ENCODE measurements around the gene PRPF39. TPM values are rescaled to one million over a fixed set of nuclear protein-coding genes. Genes with fewer than 3 reads are reported as not detected.

PRPF39 gene
- total and polyA plus RNA-seq, 2 of the 13 experiments (the other 11 are each of a cell fraction or from before 2014, with no cell fraction given), result 44.2 to 65.0 TPM

DNA sequence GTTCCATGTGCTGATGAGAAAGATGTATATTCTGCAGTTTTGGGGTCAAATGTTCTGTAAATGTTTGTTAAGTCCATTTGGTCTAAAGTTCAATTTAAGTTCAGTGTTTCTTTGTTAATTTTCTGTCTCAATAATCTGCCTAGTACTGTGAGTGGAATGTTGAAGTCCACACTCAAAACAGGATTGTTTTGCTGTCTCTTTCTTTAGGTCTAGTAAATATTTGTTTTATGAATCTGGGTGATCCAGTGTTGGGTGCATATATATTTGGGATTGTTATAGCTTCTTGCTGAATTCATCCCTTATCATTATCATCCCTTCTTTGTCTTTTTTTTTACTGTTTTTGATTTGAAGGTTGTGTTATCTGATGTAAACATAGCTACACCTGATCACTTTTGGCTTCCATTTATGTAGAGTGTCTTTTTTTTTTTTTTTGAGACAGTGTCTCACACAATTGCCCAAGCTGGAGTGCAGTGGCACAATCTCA, 26.0 kb upstream of the PRPF39 start (continued):
- TF ChIP-seq, protein P1, sequence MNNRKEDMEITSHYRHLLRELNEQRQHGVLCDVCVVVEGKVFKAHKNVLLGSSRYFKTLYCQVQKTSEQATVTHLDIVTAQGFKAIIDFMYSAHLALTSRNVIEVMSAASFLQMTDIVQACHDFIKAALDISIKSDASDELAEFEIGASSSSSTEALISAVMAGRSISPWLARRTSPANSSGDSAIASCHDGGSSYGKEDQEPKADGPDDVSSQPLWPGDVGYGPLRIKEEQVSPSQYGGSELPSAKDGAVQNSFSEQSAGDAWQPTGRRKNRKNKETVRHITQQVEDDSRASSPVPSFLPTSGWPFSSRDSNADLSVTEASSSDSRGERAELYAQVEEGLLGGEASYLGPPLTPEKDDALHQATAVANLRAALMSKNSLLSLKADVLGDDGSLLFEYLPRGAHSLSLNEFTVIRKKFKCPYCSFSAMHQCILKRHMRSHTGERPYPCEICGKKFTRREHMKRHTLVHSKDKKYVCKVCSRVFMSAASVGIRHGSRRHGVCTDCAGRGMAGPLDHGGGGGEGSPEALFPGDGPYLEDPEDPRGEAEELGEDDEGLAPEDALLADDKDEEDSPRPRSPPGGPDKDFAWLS (CRISPR knock-in tag; IDR thresholded peaks at IDR 0.05; ENCODE audit: borderline replicate concordance), result no peak
- TF ChIP-seq, protein P2, sequence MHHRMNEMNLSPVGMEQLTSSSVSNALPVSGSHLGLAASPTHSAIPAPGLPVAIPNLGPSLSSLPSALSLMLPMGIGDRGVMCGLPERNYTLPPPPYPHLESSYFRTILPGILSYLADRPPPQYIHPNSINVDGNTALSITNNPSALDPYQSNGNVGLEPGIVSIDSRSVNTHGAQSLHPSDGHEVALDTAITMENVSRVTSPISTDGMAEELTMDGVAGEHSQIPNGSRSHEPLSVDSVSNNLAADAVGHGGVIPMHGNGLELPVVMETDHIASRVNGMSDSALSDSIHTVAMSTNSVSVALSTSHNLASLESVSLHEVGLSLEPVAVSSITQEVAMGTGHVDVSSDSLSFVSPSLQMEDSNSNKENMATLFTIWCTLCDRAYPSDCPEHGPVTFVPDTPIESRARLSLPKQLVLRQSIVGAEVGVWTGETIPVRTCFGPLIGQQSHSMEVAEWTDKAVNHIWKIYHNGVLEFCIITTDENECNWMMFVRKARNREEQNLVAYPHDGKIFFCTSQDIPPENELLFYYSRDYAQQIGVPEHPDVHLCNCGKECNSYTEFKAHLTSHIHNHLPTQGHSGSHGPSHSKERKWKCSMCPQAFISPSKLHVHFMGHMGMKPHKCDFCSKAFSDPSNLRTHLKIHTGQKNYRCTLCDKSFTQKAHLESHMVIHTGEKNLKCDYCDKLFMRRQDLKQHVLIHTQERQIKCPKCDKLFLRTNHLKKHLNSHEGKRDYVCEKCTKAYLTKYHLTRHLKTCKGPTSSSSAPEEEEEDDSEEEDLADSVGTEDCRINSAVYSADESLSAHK (CRISPR knock-in tag; IDR thresholded peaks at IDR 0.05; ENCODE audit: borderline replicate concordance), result no peak
- TF ChIP-seq DMAP1 (CRISPR knock-in tag; IDR thresholded peaks at IDR 0.05) (no peak), ATAD3A (CRISPR knock-in tag; IDR thresholded peaks at IDR 0.05) (no peak), ZNF180 (CRISPR knock-in tag; IDR thresholded peaks at IDR 0.05; ENCODE audit: borderline replicate concordance, low read depth) (no peak), ZNF766 (CRISPR knock-in tag; IDR thresholded peaks at IDR 0.05; ENCODE audit: borderline replicate concordance) (no peak), MEIS1 (CRISPR knock-in tag; IDR thresholded peaks at IDR 0.05; ENCODE audit: borderline replicate concordance) (no peak), HMG20B (CRISPR knock-in tag; conservative IDR thresholded peaks at IDR 0.05) (peak; percentile 81), ARNTL (CRISPR knock-in tag; IDR thresholded peaks at IDR 0.05) (no peak), ZMYM3 (CRISPR knock-in tag; IDR thresholded peaks at IDR 0.05) (no peak), TP53 (CRISPR knock-in tag; conservative IDR thresholded peaks at IDR 0.05) (no peak), ZSCAN20 (CRISPR knock-in tag; IDR thresholded peaks at IDR 0.05; ENCODE audit: borderline replicate concordance) (no peak), ATF1 (CRISPR knock-in tag; IDR thresholded peaks at IDR 0.05) (no peak), MEIS2 (CRISPR knock-in tag; IDR thresholded peaks at IDR 0.05) (no peak), ZNF264 (CRISPR knock-in tag; IDR thresholded peaks at IDR 0.05) (no peak), ZFP90 (CRISPR knock-in tag; IDR thresholded peaks at IDR 0.05; ENCODE audit: borderline replicate concordance) (no peak), NCOR1 (IDR thresholded peaks at IDR 0.05; ENCODE audit: borderline replicate concordance, low read length) (peak; percentile 88)
- TF ChIP-seq, protein P3, sequence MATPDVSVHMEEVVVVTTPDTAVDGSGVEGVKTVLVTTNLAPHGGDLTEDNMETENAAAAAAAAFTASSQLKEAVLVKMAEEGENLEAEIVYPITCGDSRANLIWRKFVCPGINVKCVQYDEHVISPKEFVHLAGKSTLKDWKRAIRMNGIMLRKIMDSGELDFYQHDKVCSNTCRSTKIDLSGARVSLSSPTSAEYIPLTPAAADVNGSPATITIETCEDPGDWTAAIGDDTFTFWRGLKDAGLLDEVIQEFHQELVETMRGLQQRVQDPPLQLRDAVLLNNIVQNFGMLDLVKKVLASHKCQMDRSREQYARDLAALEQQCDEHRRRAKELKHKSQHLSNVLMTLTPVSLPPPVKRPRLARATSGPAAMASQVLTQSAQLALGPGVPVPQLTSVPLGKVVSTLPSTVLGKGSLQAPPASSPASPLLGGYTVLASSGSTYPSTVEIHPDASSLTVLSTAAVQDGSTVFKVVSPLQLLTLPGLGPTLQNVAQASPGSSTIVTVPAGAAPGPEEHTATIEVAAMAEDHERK (CRISPR knock-in tag; IDR thresholded peaks at IDR 0.05; ENCODE audit: low read depth), result no peak
- TF ChIP-seq, protein P4, sequence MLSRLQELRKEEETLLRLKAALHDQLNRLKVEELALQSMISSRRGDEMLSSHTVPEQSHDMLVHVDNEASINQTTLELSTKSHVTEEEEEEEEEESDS (CRISPR knock-in tag; IDR thresholded peaks at IDR 0.05; ENCODE audit: borderline replicate concordance), result no peak
- TF ChIP-seq, protein P5, sequence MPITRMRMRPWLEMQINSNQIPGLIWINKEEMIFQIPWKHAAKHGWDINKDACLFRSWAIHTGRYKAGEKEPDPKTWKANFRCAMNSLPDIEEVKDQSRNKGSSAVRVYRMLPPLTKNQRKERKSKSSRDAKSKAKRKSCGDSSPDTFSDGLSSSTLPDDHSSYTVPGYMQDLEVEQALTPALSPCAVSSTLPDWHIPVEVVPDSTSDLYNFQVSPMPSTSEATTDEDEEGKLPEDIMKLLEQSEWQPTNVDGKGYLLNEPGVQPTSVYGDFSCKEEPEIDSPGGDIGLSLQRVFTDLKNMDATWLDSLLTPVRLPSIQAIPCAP (CRISPR knock-in tag; IDR thresholded peaks at IDR 0.05; ENCODE audit: low read depth), result no peak
- TF ChIP-seq, protein P6, sequence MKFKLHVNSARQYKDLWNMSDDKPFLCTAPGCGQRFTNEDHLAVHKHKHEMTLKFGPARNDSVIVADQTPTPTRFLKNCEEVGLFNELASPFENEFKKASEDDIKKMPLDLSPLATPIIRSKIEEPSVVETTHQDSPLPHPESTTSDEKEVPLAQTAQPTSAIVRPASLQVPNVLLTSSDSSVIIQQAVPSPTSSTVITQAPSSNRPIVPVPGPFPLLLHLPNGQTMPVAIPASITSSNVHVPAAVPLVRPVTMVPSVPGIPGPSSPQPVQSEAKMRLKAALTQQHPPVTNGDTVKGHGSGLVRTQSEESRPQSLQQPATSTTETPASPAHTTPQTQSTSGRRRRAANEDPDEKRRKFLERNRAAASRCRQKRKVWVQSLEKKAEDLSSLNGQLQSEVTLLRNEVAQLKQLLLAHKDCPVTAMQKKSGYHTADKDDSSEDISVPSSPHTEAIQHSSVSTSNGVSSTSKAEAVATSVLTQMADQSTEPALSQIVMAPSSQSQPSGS (CRISPR knock-in tag; IDR thresholded peaks at IDR 0.05), result no peak
- TF ChIP-seq, protein P7, sequence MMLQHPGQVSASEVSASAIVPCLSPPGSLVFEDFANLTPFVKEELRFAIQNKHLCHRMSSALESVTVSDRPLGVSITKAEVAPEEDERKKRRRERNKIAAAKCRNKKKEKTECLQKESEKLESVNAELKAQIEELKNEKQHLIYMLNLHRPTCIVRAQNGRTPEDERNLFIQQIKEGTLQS (CRISPR knock-in tag; IDR thresholded peaks at IDR 0.05), result no peak

Data from HepG2 (cell line).